Stomach (tissue), 9 donors: Measurements from ENCODE around the gene SCP2. TPM values are rescaled to one million over a fixed set of nuclear protein-coding genes. Genes with fewer than 3 reads are reported as not detected.

Source experiments
- DNase-seq, 2 donors: peaks; one replicate each; pipeline versions ENCODE4 v3.0.0 to v3.0.0-alpha.2; 2013 to 2019
- H3K27ac ChIP-seq, 5 donors: fragments of 200-600 bp in 4 of 5; sonication (generic) in 4 of 5; one replicate each; pipeline ENCODE4 v1.5.1; 2013 to 2019; ENCODE audit warnings: mild to moderate bottlenecking in 1 of 5, moderate library complexity in 1 of 5
- H3K27me3 ChIP-seq, 3 donors: fragments of 200-600 bp; sonication (generic); one replicate each; pipeline ENCODE4 v1.5.1; 2017 to 2019; ENCODE audit warnings: mixed run types in 1 of 3
- H3K36me3 ChIP-seq, 4 donors: fragments of 200-600 bp; sonication (generic); 1 replicate in 3 of 4; 2 replicates in 1 of 4; pipeline ENCODE4 v1.5.1; 2016 to 2019
- H3K4me1 ChIP-seq, 4 donors: fragments of 200-600 bp; sonication (generic); one replicate each; pipeline ENCODE4 v1.5.1; 2016 to 2019
- H3K4me3 ChIP-seq, 4 donors: fragments of 200-600 bp; sonication (generic) in 3 of 4; one replicate each; pipeline ENCODE4 v1.5.1; 2016 to 2019; ENCODE audit warnings: mild to moderate bottlenecking in 1 of 4
- H3K9me3 ChIP-seq, 4 donors: fragments of 200-600 bp; sonication (generic); one replicate each; pipeline ENCODE4 v1.5.1; 2016 to 2019
- CTCF ChIP-seq, 7 experiments: fragments of 450-650 bp in 4 of 7; fragments of 200-600 bp in 3 of 7; sonication (generic) in 3 of 7; IDR thresholded peaks; one replicate each; pipeline ENCODE4 v1.5.1; 2016 to 2019; ENCODE audit warnings: antibody characterized with exemption in 7 of 7, control low read depth in 2 of 7, mild to moderate bottlenecking in 1 of 7
- EP300 ChIP-seq: sonication (generic); formaldehyde crosslinking; IDR thresholded peaks from one replicate; pipeline ENCODE4 v1.6.1; 2017; ENCODE audit warnings: antibody characterized with exemption
- POLR2A ChIP-seq, 4 donors: fragments of 450-650 bp; IDR thresholded peaks; one replicate each; pipeline ENCODE4 v1.6.1; 2016; ENCODE audit warnings: antibody characterized with exemption in 4 of 4, control low read depth in 2 of 4, mild to moderate bottlenecking in 1 of 4, moderate library complexity in 1 of 4
- POLR2AphosphoS5 ChIP-seq, 3 donors: sonication (generic); formaldehyde crosslinking; IDR thresholded peaks; one replicate each; pipeline ENCODE4 v1.6.1; 2016; ENCODE audit warnings: antibody characterized with exemption in 3 of 3
- WGBS, 5 donors: extraction: QIAGEN DNeasy Blood & Tissue Kit in 3 of 5; methylation state at CpG; one replicate each; pipeline versions ENCODE4 v1.1.5 to v1.1.7; 2013 to 2018; 5-methylcytosine and 5-hydroxymethylcytosine counted together
- intact Hi-C: fragments of 100-400 bp; cut with DNase I; formaldehyde crosslinking; loops from one replicate; pipeline ENCODE4 v1.15.1; 2023; ENCODE audit warnings: low total_unique reads
- polyA plus RNA-seq, 3 donors: library from polyadenylated mRNA; stranded (reverse); fragments of 200-250 nt; gene quantifications; one replicate each; pipeline ENCODE4 v1.2.3, GENCODE V29; 2013
- total RNA-seq, 5 donors: library from RNA; depleted of rRNA; stranded (reverse); fragments of >200 nt; gene quantifications; one replicate each; pipeline versions ENCODE4 v1.1.0 to v1.2.3, GENCODE V29; 2014 to 2016
- donor health status: healthy with polysubstance abuse.
- donor health status: Bipolar disorder and iron deficiency.
- donor health status: healthy.

The SCP2 gene
- total and polyA plus RNA-seq, 8 donors: 45.1 to 347 (median 97.0) TPM

- no peak for TF ChIP-seq EP300
- no peak for TF ChIP-seq POLR2A (IDR thresholded peaks at IDR 0.05)
- TF ChIP-seq POLR2AphosphoS5 (IDR thresholded peaks at IDR 0.05): no peak
- no peak for TF ChIP-seq CTCF (IDR thresholded peaks at IDR 0.05)
These were observed 151.4 kb downstream of the SCP2 start for GRCh38 chr1:53078333-53079101.

GRCh38 chr1:53079251-53079650 is 152.2 kb downstream of the SCP2 start:
- intact Hi-C loops: no loop called here
- no peak for DNase-seq
- Histone ChIP-seq H3K4me1 (no peaks in the 10 kb centered on the region), H3K27ac (no peak overlapping the region), H3K9me3 (no peaks in the 10 kb centered on the region), H3K4me3 (no peak overlapping the region), H3K27me3 (no peaks in the 10 kb centered on the region), H3K36me3 (peaks cover 7 to 77% (median 50%) of the 10 kb centered on the region in 4 donors)
- TF ChIP-seq EP300 (no peak), POLR2AphosphoS5 (IDR thresholded peaks at IDR 0.05) (no peak)
- 79 to 90% (median 88%) methylated on average over 3 to 4 of the region's 4 CpGs for WGBS, 5 donors

More at GRCh38 chr1:53078333-53079101, 151.4 kb downstream of the SCP2 start:
- H3K27me3 ChIP-seq: no peaks in the 10 kb centered on the region
- DNase-seq: no peak
- no peak overlapping the region for H3K4me3 ChIP-seq
- WGBS, 5 donors: 94 to 96% (median 96%) methylated on average over 26 to 46 of the region's 46 CpGs
- no peaks in the 10 kb centered on the region for H3K4me1 ChIP-seq
- peaks cover 7 to 69% (median 47%) of the 10 kb centered on the region in 4 donors for H3K36me3 ChIP-seq
- intact Hi-C loops: no loop called here
- no peaks in the 10 kb centered on the region for H3K9me3 ChIP-seq
- no peak overlapping the region for H3K27ac ChIP-seq

GRCh38 chr1:53080041-53080440 is 153.0 kb downstream of the SCP2 start:
- no peak for DNase-seq
- Histone ChIP-seq H3K36me3 (peaks cover 7 to 81% (median 52%) of the 10 kb centered on the region in 4 donors), H3K9me3 (no peaks in the 10 kb centered on the region), H3K4me3 (no peak overlapping the region), H3K4me1 (no peaks in the 10 kb centered on the region), H3K27ac (no peak overlapping the region), H3K27me3 (no peaks in the 10 kb centered on the region)
- intact Hi-C loops: no loop called here
- TF ChIP-seq EP300 (no peak), POLR2A (IDR thresholded peaks at IDR 0.05) (no peak), POLR2AphosphoS5 (IDR thresholded peaks at IDR 0.05) (no peak), CTCF (IDR thresholded peaks at IDR 0.05) (no peak)
- WGBS, 5 donors: 57 to 87% (median 68%) methylated on average over 3 of the region's 3 CpGs

DNA sequence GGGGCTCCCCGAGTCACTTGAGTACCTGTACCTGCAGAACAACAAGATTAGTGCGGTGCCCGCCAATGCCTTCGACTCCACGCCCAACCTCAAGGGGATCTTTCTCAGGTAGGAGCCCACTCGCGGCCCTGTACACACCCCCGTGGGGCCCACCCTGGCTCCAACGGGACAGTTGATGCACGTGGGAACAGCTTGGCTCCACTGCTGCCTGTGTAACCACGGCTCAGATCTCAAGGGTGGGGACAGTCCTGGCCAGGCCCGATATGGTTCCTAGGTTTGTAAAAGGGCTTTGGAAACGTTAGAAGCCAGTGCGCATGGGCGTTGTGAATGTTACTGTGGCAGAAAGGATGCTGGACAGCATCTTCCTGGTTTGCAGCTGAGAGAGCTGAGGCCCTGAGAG is 153.7 kb downstream of the SCP2 start:
- TF ChIP-seq CTCF (IDR thresholded peaks at IDR 0.05) (no peak), POLR2A (IDR thresholded peaks at IDR 0.05) (no peak), EP300 (no peak), POLR2AphosphoS5 (IDR thresholded peaks at IDR 0.05) (no peak)
- H3K4me1 ChIP-seq: no peaks in the 10 kb centered on the region
- DNase-seq: no peak
- H3K36me3 ChIP-seq: peaks cover 7 to 88% (median 52%) of the 10 kb centered on the region in 4 donors
- no peaks in the 10 kb centered on the region for H3K27me3 ChIP-seq
- WGBS, 5 donors: 80 to 89% (median 84%) methylated on average over 15 of the region's 15 CpGs
- no peaks in the 10 kb centered on the region for H3K9me3 ChIP-seq
- no peak overlapping the region for H3K4me3 ChIP-seq
- H3K27ac ChIP-seq: no peak overlapping the region
- intact Hi-C loops: no loop called here
